ENCODE results near the gene TTC33.

DNA sequence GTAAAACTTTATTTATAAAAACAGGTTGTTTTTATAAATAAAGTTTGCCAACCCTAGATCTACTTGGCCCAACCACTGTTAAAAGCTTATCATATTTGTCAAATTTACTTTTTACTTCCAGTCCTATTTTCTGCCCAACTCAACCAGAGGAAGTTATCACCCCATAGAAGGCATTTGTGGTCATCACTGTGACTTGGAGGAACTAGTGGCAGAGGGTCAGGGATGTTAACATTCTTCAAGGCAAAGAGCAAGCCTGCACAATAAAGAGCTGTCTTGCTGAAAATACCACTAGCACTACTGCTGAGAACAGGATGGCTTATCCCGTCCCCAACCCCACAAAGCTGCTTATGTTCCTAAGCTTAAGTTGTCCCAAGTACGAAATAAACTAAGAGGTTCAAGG, 22.3 kb downstream of the TTC33 start:
- TF ChIP-seq, protein P1, sequence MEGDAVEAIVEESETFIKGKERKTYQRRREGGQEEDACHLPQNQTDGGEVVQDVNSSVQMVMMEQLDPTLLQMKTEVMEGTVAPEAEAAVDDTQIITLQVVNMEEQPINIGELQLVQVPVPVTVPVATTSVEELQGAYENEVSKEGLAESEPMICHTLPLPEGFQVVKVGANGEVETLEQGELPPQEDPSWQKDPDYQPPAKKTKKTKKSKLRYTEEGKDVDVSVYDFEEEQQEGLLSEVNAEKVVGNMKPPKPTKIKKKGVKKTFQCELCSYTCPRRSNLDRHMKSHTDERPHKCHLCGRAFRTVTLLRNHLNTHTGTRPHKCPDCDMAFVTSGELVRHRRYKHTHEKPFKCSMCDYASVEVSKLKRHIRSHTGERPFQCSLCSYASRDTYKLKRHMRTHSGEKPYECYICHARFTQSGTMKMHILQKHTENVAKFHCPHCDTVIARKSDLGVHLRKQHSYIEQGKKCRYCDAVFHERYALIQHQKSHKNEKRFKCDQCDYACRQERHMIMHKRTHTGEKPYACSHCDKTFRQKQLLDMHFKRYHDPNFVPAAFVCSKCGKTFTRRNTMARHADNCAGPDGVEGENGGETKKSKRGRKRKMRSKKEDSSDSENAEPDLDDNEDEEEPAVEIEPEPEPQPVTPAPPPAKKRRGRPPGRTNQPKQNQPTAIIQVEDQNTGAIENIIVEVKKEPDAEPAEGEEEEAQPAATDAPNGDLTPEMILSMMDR (conservative IDR thresholded peaks at IDR 0.05; ENCODE audit: low read length), result no peak
- TF ChIP-seq EZH2phosphoT487 (IDR thresholded peaks at IDR 0.05; ENCODE audit: borderline replicate concordance), result no peak
